Esophagus squamous epithelium (tissue), 5 donors: Measurements from ENCODE around the gene COX7B. TPM values are rescaled to one million over a fixed set of nuclear protein-coding genes. Genes with fewer than 3 reads are reported as not detected.

Experiments
- DNase-seq: peaks from one replicate; lab custom pipeline; 2025; lab: John Stamatoyannopoulos, UW
- H3K27ac ChIP-seq, 4 donors: fragments of 200-600 bp; sonication (generic); one replicate each; pipeline ENCODE4 v1.5.1; 2016 to 2019; ENCODE audit warnings: mild to moderate bottlenecking in 1 of 4
- H3K27me3 ChIP-seq, 4 donors: fragments of 200-600 bp; sonication (generic); 1 replicate in 3 of 4; 2 replicates in 1 of 4; pipeline versions ENCODE4 v1.5.1 to v1.6.0; 2017 to 2021; ENCODE audit warnings: antibody characterized with exemption in 1 of 4
- H3K36me3 ChIP-seq, 3 donors: fragments of 200-600 bp; sonication (generic); one replicate each; pipeline ENCODE4 v1.5.1; 2016 to 2019
- H3K4me1 ChIP-seq, 3 donors: fragments of 200-600 bp; sonication (generic); one replicate each; pipeline ENCODE4 v1.5.1; 2017 to 2019
- H3K4me3 ChIP-seq, 4 donors: fragments of 200-600 bp; sonication (generic); 1 replicate in 3 of 4; 2 replicates in 1 of 4; pipeline ENCODE4 v1.5.1; 2016 to 2019; ENCODE audit warnings: mild to moderate bottlenecking in 2 of 4, moderate library complexity in 1 of 4
- H3K9me3 ChIP-seq, 3 donors: fragments of 200-600 bp; sonication (generic); one replicate each; pipeline ENCODE4 v1.5.1; 2016 to 2019
- CTCF ChIP-seq, 6 experiments: fragments of 450-650 bp in 4 of 6; fragments of 200-600 bp in 2 of 6; sonication (generic) in 2 of 6; IDR thresholded peaks; one replicate each; pipeline ENCODE4 v1.5.1; 2016 to 2019; ENCODE audit warnings: antibody characterized with exemption in 6 of 6, mild to moderate bottlenecking in 4 of 6, moderate library complexity in 4 of 6
- POLR2A ChIP-seq, 4 donors: fragments of 450-650 bp; IDR thresholded peaks; one replicate each; pipeline ENCODE4 v1.6.1; 2017; ENCODE audit warnings: antibody characterized with exemption in 4 of 4, mild to moderate bottlenecking in 4 of 4, moderate library complexity in 3 of 4
- WGBS, 2 donors: methylation state at CpG; one replicate each; pipeline ENCODE4 v1.1.5; 2018; 5-methylcytosine and 5-hydroxymethylcytosine counted together
- intact Hi-C: fragments of 100-400 bp; cut with DNase I; formaldehyde crosslinking; loops from one replicate; pipeline ENCODE4 v1.15.0; 2022
- total RNA-seq, 4 donors: library from RNA; depleted of rRNA; stranded (reverse); fragments of >200 nt; gene quantifications; one replicate each; pipeline ENCODE4 v1.1.0, GENCODE V29; 2016
- donor health status: DM: yes; HTN: yes; CAD: no.

The COX7B gene
- total RNA-seq, 4 donors from 2014 or later = 557 to 908 (median 740) TPM

DNA sequence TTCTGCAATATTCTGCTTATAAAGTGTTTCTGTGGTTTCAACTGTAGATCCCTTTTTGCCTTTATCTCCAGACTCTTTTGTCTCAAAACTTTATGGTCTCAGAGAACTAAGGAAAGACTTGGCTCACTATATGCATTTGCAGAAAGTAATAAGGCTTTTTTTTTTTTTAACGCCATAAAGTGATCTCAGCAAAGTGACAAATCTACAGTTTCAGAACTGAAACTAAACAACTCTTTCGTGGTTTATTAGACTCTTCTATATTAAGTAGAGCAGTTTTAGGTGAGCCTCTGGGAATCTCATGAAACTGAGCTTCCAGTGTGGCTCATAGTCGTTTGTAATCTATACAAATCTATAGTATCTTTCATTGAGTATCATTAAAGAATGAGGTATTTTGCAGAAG lies 26.5 kb downstream of the COX7B start:
- DNase-seq = no peak
- WGBS, 2 donors = 8 to 41% methylated on average over 3 of the region's 3 CpGs

DNA sequence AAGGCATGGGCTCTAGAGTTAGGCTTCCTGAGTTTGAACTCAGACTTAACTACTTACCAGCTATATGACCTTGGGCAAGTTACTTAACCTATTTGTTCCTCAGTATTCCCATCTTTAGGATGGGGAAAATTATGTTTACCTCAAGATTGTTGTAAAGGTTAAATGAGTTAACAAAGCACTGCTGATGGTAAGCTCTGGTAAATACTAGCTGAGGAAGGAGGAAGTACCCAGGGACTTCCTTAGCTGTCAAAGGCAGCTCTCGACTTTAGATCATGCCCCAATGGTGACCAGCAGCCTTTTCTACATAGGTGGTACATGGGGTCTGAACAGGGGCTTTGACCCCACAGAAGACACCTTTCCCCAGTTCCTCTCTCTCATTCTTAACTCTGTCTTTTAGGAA lies 31.3 kb downstream of the COX7B start:
- no peak for DNase-seq
- intact Hi-C loops = no loop called here

More for the DNA sequence above, 26.5 kb downstream of the COX7B start:
- H3K36me3 ChIP-seq = no peaks in the 10 kb centered on the region
- H3K9me3 ChIP-seq = no peaks in the 10 kb centered on the region
- no peaks in the 10 kb centered on the region for H3K27me3 ChIP-seq
- no peak for TF ChIP-seq CTCF (IDR thresholded peaks at IDR 0.05)
- no peak for TF ChIP-seq POLR2A (IDR thresholded peaks at IDR 0.05)
- no peak overlapping the region for H3K27ac ChIP-seq
- intact Hi-C loops = no loop called here
- H3K4me1 ChIP-seq = peaks cover 0 to 5% (median 0%) of the 10 kb centered on the region in 3 donors
- no peak overlapping the region for H3K4me3 ChIP-seq

GRCh38 chrX:77935886-77936285 lies 36.6 kb downstream of the COX7B start:
- intact Hi-C loops = no loop called here
- peaks cover 0 to 37% (median 0%) of the 10 kb centered on the region in 3 donors for H3K4me1 ChIP-seq

More for the DNA sequence above, 31.3 kb downstream of the COX7B start:
- Histone ChIP-seq H3K36me3 (no peaks in the 10 kb centered on the region), H3K4me3 (no peak overlapping the region), H3K27me3 (no peaks in the 10 kb centered on the region), H3K4me1 (peaks cover 0 to 16% (median 0%) of the 10 kb centered on the region in 3 donors), H3K27ac (no peak overlapping the region), H3K9me3 (no peaks in the 10 kb centered on the region)
- WGBS, 2 donors = 29 to 60% methylated on average over 1 of the region's 1 CpG
- no peak for TF ChIP-seq POLR2A (IDR thresholded peaks at IDR 0.05)
- no peak for TF ChIP-seq CTCF (IDR thresholded peaks at IDR 0.05)

GRCh38 chrX:77936299-77936698 lies 37.0 kb downstream of the COX7B start:
- intact Hi-C loops = no loop called here
- no peak overlapping the region for H3K4me3 ChIP-seq
- H3K27ac ChIP-seq = peak overlapping the region in 2 of 4 donors; percentile 66 to 71
- H3K9me3 ChIP-seq = no peaks in the 10 kb centered on the region
- no peak for DNase-seq
- no peaks in the 10 kb centered on the region for H3K36me3 ChIP-seq
- no peaks in the 10 kb centered on the region for H3K27me3 ChIP-seq
- peaks cover 0 to 37% (median 0%) of the 10 kb centered on the region in 3 donors for H3K4me1 ChIP-seq
- TF ChIP-seq CTCF (IDR thresholded peaks at IDR 0.05) = no peak

More at GRCh38 chrX:77935886-77936285, 36.6 kb downstream of the COX7B start:
- no peak for TF ChIP-seq CTCF (IDR thresholded peaks at IDR 0.05)
- TF ChIP-seq POLR2A (IDR thresholded peaks at IDR 0.05) = no peak
- DNase-seq = no peak
- no peak overlapping the region for H3K4me3 ChIP-seq
- H3K27ac ChIP-seq = peak overlapping the region in 1 of 4 donors; percentile 66
- H3K36me3 ChIP-seq = no peaks in the 10 kb centered on the region
- WGBS, 2 donors = 64 to 89% methylated on average over 1 of the region's 1 CpG
- no peaks in the 10 kb centered on the region for H3K27me3 ChIP-seq
- H3K9me3 ChIP-seq = no peaks in the 10 kb centered on the region

DNA sequence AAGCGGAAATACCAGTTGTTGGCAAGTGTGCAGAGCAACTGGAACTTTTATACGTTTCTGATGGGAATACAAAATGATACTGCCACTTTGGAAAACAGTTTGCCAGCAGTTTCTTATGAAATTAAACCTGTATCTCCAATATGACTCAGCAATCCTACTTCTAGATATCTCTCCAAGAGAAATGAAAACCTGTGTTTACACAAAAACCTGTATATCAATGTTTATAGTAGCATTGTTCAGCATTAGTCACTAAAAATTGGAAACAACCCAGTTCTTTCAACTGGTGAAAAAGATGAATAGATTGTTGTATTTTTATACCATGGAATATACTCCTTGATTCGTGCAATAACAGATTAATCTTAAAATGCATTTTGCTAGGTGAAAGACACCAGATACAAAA lies 38.0 kb downstream of the COX7B start:
- intact Hi-C loops = no loop called here
- no peak for DNase-seq
- H3K9me3 ChIP-seq = no peaks in the 10 kb centered on the region
- 26 to 32% methylated on average over 3 of the region's 3 CpGs for WGBS, 2 donors
- H3K36me3 ChIP-seq = no peaks in the 10 kb centered on the region
- TF ChIP-seq CTCF (IDR thresholded peaks at IDR 0.05) = no peak
- TF ChIP-seq POLR2A (IDR thresholded peaks at IDR 0.05) = no peak
- peak overlapping the region in 3 of 4 donors; percentile 20 to 71 (median 66) for H3K27ac ChIP-seq
- no peak overlapping the region for H3K4me3 ChIP-seq
- no peaks in the 10 kb centered on the region for H3K27me3 ChIP-seq
- H3K4me1 ChIP-seq = peaks cover 0 to 37% (median 0%) of the 10 kb centered on the region in 3 donors
